Ascending aorta (tissue), 2 donors: ENCODE data around the gene NFE2L2. TPM values are rescaled to one million over a fixed set of nuclear protein-coding genes. Genes with fewer than 3 reads are reported as not detected.
A peak's percentile ranks its signal among the peaks of the same experiment; 100 is the strongest.

Experiments
- DNase-seq, 2 donors: peaks; one replicate each; pipeline ENCODE4 v3.0.0-alpha.2; 2019; ENCODE audit warnings: low spot score in 2 of 2
- H3K27ac ChIP-seq, 2 donors: fragments of 200-600 bp; sonication (generic); one replicate each; pipeline ENCODE4 v1.5.1; 2016 to 2017; ENCODE audit warnings: mild to moderate bottlenecking in 1 of 2
- H3K27me3 ChIP-seq: fragments of 200-600 bp; sonication (generic); one replicate; pipeline ENCODE4 v1.5.1; 2017
- H3K36me3 ChIP-seq, 2 donors: fragments of 200-600 bp; sonication (generic); one replicate each; pipeline ENCODE4 v1.5.1; 2016
- H3K4me1 ChIP-seq, 2 donors: fragments of 200-600 bp; sonication (generic); one replicate each; pipeline ENCODE4 v1.5.1; 2016 to 2017; ENCODE audit warnings: mild to moderate bottlenecking in 1 of 2
- H3K4me3 ChIP-seq, 2 donors: fragments of 200-600 bp; sonication (generic); one replicate each; pipeline ENCODE4 v1.5.1; 2016 to 2017; ENCODE audit warnings: mild to moderate bottlenecking in 1 of 2
- H3K9me3 ChIP-seq, 2 donors: fragments of 200-600 bp; sonication (generic); one replicate each; pipeline ENCODE4 v1.5.1; 2016
- CTCF ChIP-seq, 3 experiments: fragments of 200-600 bp in 2 of 3; fragments of 450-650 bp in 1 of 3; sonication (generic) in 2 of 3; IDR thresholded peaks; one replicate each; pipeline ENCODE4 v1.5.1; 2016 to 2019; ENCODE audit warnings: antibody characterized with exemption in 3 of 3, mild to moderate bottlenecking in 1 of 3, moderate library complexity in 1 of 3
- intact Hi-C: fragments of 100-400 bp; cut with DNase I; formaldehyde crosslinking; loops from one replicate; pipeline ENCODE4 v1.15.1; 2023
- total RNA-seq: library from RNA; depleted of rRNA; stranded (reverse); fragments of >200 nt; gene quantifications from one replicate; pipeline ENCODE4 v1.1.0, GENCODE V29; 2016

The NFE2L2 gene
- total RNA-seq, 1 donor from 2014 or later: 99.3 TPM

GRCh38 chr2:177217247-177217843, 47.2 kb downstream of the NFE2L2 start:
- no peak for DNase-seq
- Histone ChIP-seq H3K27me3 (no peaks in the 10 kb centered on the region), H3K27ac (no peak overlapping the region), H3K4me3 (no peak overlapping the region), H3K9me3 (no peaks in the 10 kb centered on the region), H3K4me1 (peaks cover 17 to 49% of the 10 kb centered on the region in 2 donors), H3K36me3 (peaks cover 43 to 66% of the 10 kb centered on the region in 2 donors)
- intact Hi-C loops: no loop called here
- TF ChIP-seq CTCF (IDR thresholded peaks at IDR 0.05): no peak

GRCh38 chr2:177212891-177213856, 51.4 kb downstream of the NFE2L2 start:
- Histone ChIP-seq H3K27me3 (no peaks in the 10 kb centered on the region), H3K27ac (peak overlapping the region; percentile 97 to 100), H3K9me3 (no peaks in the 10 kb centered on the region), H3K36me3 (peaks cover 19 to 27% of the 10 kb centered on the region in 2 donors), H3K4me1 (peaks cover 22 to 40% of the 10 kb centered on the region in 2 donors), H3K4me3 (peak overlapping the region; percentile 78 to 99)
- TF ChIP-seq CTCF (IDR thresholded peaks at IDR 0.05): no peak
- DNase-seq: peak; percentile 52 to 96
- intact Hi-C loops: loop anchor here (1.0 to 5.0 kb wide), 6 partner anchors 30 to 1239 kb away; partner anchors contain the start of genes PJVK and PRKRA

- Histone ChIP-seq H3K36me3 (peaks cover 12 to 18% of the 10 kb centered on the region in 2 donors), H3K27me3 (no peaks in the 10 kb centered on the region), H3K4me3 (peak within 1 kb of the TSS; percentile 78 to 99), H3K27ac (peak within 1 kb of the TSS; percentile 97 to 100), H3K4me1 (peaks cover 20 to 35% of the 10 kb centered on the region in 2 donors), H3K9me3 (no peaks in the 10 kb centered on the region)
- intact Hi-C loops: loop anchor here (1.0 to 5.0 kb wide), 4 partner anchors 31 to 1240 kb away; partner anchors contain the start of genes PJVK and PRKRA
- peak; percentile 10 to 32 (median 11) for TF ChIP-seq CTCF (IDR thresholded peaks at IDR 0.05)
- peak; percentile 96 to 99 for DNase-seq
Observed at GRCh38 chr2:177212106-177212890, 52.2 kb downstream of the NFE2L2 start, which contains the start of gene HNRNPA3. HNRNPA3 (plus strand) TSS chr2:177212794; CDS start chr2:177212800, 6 bp downstream.

GRCh38 chr2:177211576-177212105, 52.9 kb downstream of the NFE2L2 start:
- peaks cover 6 to 12% of the 10 kb centered on the region in 2 donors for H3K36me3 ChIP-seq
- peak overlapping the region; percentile 97 to 100 for H3K27ac ChIP-seq
- peak overlapping the region; percentile 60 to 72 for H3K4me3 ChIP-seq
- no peaks in the 10 kb centered on the region for H3K27me3 ChIP-seq
- DNase-seq: no peak
- peaks cover 19 to 29% of the 10 kb centered on the region in 2 donors for H3K4me1 ChIP-seq
- TF ChIP-seq CTCF (IDR thresholded peaks at IDR 0.05): no peak
- no peaks in the 10 kb centered on the region for H3K9me3 ChIP-seq
- intact Hi-C loops: loop anchor here (1.0 to 5.0 kb wide), 4 partner anchors 31 to 1241 kb away; partner anchors contain the start of genes PJVK and PRKRA
